Sigmoid colon (tissue), 4 donors: ENCODE results near the gene EML6.

ENCODE experiments used
- CTCF ChIP-seq, 4 experiments: fragments of 450-650 bp in 3 of 4; fragments of 200-600 bp in 1 of 4; IDR thresholded peaks; one replicate each; pipeline ENCODE4 v1.5.1; 2016 to 2019; ENCODE audit warnings: antibody characterized with exemption in 4 of 4, mild to moderate bottlenecking in 3 of 4, moderate library complexity in 2 of 4
- POLR2AphosphoS5 ChIP-seq, 4 donors: sonication (generic); formaldehyde crosslinking; IDR thresholded peaks; one replicate each; pipeline ENCODE4 v1.6.1; 2017; ENCODE audit warnings: antibody characterized with exemption in 4 of 4

GRCh38 chr2:54810246-54810645 lies 86.8 kb downstream of the EML6 start:
- TF ChIP-seq CTCF (IDR thresholded peaks at IDR 0.05) = no peak
- no peak for TF ChIP-seq POLR2AphosphoS5 (IDR thresholded peaks at IDR 0.05)
